GM21360 (cell line): Measurements from ENCODE around the gene AGBL5.

Source experiments
- ATAC-seq: cut with Tn5 transposase; IDR thresholded peaks from one replicate; pipeline ENCODE4 v1.9.1; 2021; ENCODE audit warnings: mild to moderate bottlenecking, moderate library complexity; ENCODE audit not compliant: unreplicated experiment

Gene AGBL5, protein sequence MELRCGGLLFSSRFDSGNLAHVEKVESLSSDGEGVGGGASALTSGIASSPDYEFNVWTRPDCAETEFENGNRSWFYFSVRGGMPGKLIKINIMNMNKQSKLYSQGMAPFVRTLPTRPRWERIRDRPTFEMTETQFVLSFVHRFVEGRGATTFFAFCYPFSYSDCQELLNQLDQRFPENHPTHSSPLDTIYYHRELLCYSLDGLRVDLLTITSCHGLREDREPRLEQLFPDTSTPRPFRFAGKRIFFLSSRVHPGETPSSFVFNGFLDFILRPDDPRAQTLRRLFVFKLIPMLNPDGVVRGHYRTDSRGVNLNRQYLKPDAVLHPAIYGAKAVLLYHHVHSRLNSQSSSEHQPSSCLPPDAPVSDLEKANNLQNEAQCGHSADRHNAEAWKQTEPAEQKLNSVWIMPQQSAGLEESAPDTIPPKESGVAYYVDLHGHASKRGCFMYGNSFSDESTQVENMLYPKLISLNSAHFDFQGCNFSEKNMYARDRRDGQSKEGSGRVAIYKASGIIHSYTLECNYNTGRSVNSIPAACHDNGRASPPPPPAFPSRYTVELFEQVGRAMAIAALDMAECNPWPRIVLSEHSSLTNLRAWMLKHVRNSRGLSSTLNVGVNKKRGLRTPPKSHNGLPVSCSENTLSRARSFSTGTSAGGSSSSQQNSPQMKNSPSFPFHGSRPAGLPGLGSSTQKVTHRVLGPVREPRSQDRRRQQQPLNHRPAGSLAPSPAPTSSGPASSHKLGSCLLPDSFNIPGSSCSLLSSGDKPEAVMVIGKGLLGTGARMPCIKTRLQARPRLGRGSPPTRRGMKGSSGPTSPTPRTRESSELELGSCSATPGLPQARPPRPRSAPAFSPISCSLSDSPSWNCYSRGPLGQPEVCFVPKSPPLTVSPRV

GRCh38 chr2:27050996-27051901, at the start of gene AGBL5:
AGBL5 (plus strand) TSS chr2:27051668; CDS start chr2:27052959, 1,291 bp downstream.
- ATAC-seq = peak; percentile 58

- ATAC-seq = no peak
Observed at GRCh38 chr2:27001950-27002349, 49.5 kb upstream of the AGBL5 start.

DNA sequence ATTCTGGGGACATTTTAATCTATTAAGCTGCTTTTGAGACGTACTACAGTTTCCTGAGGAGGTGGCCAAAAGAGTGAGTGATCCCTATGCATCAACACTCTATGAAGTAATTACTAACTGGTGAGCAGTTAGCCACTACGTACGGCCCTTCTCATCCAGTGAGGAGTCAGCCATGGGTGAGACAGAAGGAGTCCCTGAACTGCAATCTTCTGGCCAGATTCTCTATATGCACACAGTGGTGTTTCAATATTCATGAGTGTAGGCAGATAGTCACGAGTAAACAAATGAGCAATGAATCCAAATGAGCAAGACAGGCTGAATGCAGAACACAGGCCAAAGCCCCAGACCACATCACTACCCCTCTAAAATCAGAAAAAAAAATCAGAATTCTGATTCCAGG, 48.5 kb upstream of the AGBL5 start:
- no peak for ATAC-seq

DNA sequence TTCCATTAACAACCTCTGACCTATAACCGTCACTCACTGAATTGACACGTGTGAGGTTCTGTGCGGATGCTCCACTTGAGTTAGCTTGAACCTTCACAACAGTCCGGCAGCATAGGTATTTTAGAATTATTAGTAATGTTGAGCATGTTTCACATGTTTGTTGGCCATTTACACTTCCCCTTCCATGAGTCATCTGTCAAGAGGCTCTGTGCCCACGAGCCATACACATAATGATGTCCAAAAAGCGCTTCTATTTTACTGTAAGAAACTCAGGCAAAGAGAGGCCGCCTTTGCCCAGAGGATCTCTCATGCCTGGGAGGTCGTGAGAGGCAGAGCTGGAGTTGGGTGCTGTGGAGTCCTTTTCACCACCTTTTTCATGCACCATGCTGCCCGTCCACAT, 47.6 kb upstream of the AGBL5 start:
- ATAC-seq = no peak

DNA sequence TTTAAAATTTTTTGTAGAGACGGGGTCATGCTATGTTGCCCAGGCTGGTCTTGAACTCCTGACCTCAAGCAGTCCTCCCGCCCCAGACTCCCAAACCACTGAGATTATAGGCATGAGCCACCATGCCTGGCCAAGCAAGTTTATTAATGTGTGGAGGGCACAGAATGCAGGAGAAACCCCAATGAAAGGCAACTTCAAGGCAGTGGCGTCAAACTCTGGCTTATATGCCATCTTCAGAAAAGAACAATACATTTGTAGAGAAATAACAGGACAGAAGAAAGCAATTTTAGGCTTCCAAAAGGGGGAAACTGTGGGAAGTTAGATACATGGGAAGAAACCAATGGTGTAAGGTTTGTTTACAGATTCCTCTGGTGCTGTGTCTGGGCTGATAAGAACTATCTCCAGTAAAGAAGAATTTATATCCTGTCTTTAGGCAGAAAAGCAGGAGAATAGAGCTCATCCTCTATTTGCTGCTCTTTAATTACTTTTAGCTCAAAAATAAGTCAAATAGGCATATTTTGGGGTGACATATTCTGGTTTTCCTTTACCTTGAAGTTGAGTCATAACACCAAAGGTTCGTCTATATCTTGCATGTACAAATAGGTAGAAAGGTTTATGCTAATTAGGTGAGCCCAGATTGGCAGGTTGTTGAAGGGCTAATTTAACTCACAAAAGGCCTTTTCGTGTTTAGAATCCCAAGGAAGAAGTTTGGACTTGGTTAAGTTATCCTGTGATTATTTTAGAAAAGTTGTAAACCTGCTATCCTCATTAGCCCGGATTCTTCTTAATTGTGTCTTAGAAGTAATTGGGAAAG, 44.7 kb upstream of the AGBL5 start:
- no peak for ATAC-seq

DNA sequence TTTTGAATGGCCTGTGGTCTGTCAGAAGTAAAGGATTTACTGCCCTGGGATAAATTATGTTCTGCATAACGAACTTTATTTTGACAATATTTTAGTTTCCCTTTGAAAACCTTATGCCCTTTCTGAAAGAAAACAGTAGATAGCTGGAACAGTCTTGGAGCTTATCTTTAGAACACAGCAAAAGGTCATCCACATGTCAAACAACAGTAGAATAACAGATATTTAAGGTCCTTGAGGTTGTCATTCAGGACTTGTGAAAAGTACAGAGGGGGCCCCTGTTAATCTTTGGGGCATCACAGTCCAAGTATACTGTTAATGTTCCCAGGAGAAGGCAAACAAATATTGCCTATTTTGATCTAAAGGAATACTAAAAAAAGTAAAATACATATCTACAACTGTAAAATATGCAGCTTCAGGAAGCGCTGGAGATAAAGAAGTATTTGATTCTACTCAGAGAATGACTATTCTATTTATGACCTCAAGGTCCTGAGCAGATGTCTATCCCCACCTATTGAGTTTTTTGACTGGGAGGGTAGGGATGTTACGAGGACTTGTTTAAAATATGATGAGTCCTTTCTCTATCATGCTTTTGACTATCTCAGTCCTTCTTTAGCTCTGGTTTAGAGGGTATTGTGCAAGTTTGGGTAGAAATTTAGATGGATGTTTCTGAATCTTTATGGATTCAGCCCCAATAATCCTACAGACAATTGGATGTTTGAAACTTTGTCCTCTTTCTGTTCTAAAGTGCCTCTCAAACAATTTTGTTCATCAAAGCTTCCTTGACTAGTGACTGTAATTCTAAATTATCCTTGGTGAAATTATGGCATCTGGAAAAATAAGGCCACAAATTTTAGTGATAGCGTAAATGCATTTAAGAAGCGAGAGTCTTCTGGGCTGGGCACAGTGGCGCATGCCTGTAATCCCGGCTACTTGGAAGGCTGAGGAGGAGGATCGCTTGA, 43.8 kb upstream of the AGBL5 start:
- no peak for ATAC-seq

DNA sequence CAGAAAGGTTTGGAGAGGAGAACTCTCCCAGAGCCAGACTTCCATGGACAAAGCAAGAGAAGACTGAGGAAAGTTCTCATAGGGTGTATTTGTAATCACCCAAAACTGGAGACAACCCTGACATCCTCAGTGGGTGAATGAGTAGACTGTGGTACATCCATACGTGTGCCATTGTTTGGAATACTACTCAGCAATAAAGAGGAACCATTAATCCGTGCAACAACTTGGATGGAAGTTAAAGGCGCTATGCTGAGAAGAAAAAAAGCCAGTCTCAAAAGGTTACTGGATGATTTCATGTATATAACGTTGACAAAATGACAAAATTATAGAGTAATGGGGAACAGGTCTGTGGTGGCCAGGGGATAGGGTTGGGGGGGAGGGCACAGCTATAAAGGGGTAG, 42.8 kb upstream of the AGBL5 start:
- ATAC-seq = no peak

GRCh38 chr2:27009083-27009482, 42.4 kb upstream of the AGBL5 start:
- no peak for ATAC-seq

DNA sequence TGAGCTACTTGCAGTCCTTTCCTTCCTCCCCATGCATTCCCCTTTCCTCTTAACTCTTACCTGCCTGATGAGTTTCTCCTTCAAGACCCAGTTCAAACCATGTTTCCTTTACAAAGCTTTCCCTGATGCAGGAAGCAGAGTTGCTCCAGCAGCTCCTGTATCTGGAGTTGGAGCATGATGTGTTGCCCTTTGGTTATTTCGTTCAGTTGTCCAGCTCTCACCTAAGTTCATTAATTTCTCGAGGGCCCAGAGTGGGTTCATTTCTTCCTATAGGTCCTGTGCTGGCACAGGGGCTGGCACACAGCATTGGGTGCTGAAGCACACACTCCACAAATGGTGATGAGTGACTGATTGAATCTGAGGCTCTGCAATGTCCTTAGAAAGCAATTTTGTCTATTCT, 41.8 kb upstream of the AGBL5 start:
- no peak for ATAC-seq

DNA sequence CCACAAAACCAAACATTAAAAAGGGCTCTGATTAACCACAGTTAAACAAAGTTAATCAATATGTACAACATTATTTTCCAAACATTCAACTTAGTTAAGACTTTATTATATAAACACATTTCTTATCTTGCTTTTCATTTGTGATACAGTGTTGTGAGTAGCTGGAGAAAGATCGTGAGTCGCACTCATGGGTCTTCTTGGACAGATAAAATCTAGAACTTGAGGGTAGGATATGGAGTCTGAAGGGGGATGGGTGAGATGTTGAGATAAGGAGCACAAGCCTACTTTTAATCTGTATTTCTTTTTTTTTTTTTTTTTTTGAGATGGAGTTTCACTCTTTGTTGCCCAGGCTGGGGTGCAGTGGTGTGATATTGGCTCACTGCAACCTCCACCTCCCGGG, 41.3 kb upstream of the AGBL5 start:
- no peak for ATAC-seq

DNA sequence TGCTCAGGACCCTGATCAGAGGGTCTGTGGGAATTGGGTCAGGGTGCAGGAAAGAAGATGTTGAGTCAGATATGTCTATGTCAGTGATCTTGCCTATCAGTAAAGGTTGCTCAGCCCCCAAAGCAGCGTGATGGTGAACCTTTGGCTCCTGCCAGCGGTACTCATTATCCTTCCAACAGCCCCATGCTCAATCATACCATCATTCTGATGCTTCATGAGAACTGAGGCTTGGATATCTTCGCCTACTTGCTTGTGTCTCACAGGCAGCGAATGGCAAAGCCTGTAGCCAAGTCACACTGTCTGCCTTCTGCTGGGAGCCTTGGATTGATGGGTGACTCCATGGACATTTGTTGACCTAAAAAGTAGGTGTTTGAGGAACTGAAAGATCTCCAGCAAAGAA, 37.7 kb upstream of the AGBL5 start:
- ATAC-seq = no peak

DNA sequence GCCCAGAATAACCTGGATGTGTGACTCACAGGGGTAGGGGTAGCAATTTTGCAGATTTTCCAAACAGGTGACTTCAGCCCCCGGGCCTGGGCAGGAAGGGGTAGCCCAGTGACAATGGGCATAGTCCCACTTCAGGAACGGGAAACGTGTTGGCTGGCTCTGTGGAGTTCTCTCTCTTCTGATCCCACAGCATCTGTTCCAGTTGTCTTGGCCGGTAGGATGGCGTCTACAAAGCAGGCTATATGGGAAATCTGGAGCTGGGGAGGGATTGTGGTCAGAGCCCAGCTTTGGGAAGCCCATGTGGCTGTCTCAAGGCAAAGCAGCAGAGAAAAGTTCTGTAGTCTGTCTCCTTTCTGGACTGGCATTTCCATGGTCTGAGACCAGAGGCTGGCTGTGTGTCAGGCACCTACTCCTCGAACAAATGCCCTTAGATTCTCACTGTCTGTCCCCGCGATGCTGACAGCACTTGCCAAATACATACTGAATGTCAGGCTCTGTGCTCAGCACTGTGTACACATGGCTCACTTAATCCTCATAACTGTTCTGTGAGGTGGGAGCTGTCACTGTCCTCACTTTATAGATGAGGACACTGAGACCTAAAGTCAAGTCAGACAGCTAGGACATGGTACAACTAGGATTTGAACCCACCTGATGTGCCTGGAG, 36.6 kb upstream of the AGBL5 start:
- ATAC-seq = no peak

DNA sequence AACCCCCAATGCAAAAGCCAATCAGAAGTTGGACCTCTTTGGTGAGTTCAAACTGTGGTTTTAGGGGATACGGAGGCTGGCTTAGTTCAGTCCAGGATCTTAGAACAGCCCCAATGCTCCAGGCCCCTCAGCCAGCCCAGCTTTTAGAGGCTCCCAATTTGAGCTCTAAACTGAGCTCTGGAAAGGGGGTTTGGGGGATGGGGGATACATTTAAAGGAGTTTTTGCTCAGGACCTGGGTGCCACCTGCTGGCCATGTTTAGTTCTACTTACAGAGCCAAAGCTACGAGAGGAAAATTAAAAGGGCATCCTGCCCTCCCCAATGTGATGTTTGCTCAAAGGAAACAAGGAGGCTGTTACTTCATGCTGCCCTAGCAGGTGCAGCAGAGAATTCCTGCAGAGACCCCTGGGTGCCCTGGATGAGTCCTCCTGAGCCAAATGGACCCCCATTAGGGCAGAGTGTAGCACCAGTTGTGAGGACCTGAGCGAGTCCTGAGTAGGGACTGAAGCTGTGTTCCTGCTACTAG, 34.6 kb upstream of the AGBL5 start:
- ATAC-seq = no peak

GRCh38 chr2:27018142-27018541, 33.3 kb upstream of the AGBL5 start:
- no peak for ATAC-seq

DNA sequence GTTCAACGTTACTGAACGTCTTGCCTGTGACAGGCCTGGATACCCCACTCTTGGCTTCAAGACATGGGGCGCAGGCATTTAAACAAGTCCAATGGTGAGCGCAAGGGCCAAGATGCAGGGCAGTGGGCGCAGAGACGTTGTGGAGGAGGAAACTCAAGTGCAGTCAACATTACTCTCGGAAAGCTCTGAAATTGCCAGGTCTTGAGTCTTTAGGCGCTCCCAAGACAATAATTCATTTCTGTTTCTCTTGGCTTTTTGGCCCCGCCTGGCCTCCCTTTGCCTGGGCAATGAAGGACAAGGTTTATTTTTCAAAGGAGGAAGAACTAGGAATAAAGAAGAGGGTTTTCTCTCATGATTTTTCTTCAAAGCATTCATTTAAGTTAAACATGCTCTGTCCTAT, 32.0 kb upstream of the AGBL5 start:
- ATAC-seq = no peak

GRCh38 chr2:27019931-27020855, 31.3 kb upstream of the AGBL5 start:
- ATAC-seq = no peak
